BLaER1 (cell line): ENCODE measurements around the gene PTPRF.

Experiments used
- H3K27ac ChIP-seq: shearing (Covaris generic); formaldehyde crosslinking; 2 replicates; pipeline ENCODE4 v1.8.1; 2022
- H3K27me3 ChIP-seq: shearing (Covaris generic); formaldehyde crosslinking; 2 replicates; pipeline ENCODE4 v1.8.1; 2022
- H3K36me3 ChIP-seq: shearing (Covaris generic); formaldehyde crosslinking; 2 replicates; pipeline ENCODE4 v1.8.1; 2022
- H3K4me1 ChIP-seq: shearing (Covaris generic); formaldehyde crosslinking; 2 replicates; pipeline ENCODE4 v1.8.1; 2022
- H3K4me2 ChIP-seq: shearing (Covaris generic); formaldehyde crosslinking; 2 replicates; pipeline ENCODE4 v1.8.1; 2022
- H3K4me3 ChIP-seq: shearing (Covaris generic); formaldehyde crosslinking; 2 replicates; pipeline ENCODE4 v1.8.1; 2022
- H3K9ac ChIP-seq: shearing (Covaris generic); formaldehyde crosslinking; 2 replicates; pipeline ENCODE4 v1.8.1; 2022
- H3K9me3 ChIP-seq: shearing (Covaris generic); formaldehyde crosslinking; 2 replicates; pipeline ENCODE4 v1.8.1; 2022
- H4K20me1 ChIP-seq: shearing (Covaris generic); formaldehyde crosslinking; 2 replicates; pipeline ENCODE4 v1.8.1; 2022
- Cebpa-rat ChIP-seq: shearing (Covaris generic); IDR thresholded peaks from 2 replicates; pipeline ENCODE4 v1.8.1; 2022

Gene PTPRF

GRCh38 chr1:43551396-43551888, 20.8 kb downstream of the PTPRF start:
- Histone ChIP-seq H3K9me3 (no peaks in the 10 kb centered on the region), H3K27ac (no peak overlapping the region), H3K36me3 (peaks cover 38% of the 10 kb centered on the region), H4K20me1 (no peaks in the 10 kb centered on the region), H3K4me3 (no peak overlapping the region), H3K4me2 (no peak overlapping the region), H3K9ac (no peak overlapping the region), H3K4me1 (peaks cover 39% of the 10 kb centered on the region), H3K27me3 (no peaks in the 10 kb centered on the region)
- no peak for TF ChIP-seq Cebpa-rat

GRCh38 chr1:43552059-43552742, 21.5 kb downstream of the PTPRF start:
- H3K9me3 ChIP-seq, result no peaks in the 10 kb centered on the region
- H3K4me1 ChIP-seq, result peaks cover 37% of the 10 kb centered on the region
- no peaks in the 10 kb centered on the region for H4K20me1 ChIP-seq
- no peak overlapping the region for H3K4me2 ChIP-seq
- H3K36me3 ChIP-seq, result peaks cover 41% of the 10 kb centered on the region
- H3K27me3 ChIP-seq, result no peaks in the 10 kb centered on the region
- no peak overlapping the region for H3K9ac ChIP-seq
- no peak overlapping the region for H3K4me3 ChIP-seq
- TF ChIP-seq Cebpa-rat, result no peak
- no peak overlapping the region for H3K27ac ChIP-seq

DNA sequence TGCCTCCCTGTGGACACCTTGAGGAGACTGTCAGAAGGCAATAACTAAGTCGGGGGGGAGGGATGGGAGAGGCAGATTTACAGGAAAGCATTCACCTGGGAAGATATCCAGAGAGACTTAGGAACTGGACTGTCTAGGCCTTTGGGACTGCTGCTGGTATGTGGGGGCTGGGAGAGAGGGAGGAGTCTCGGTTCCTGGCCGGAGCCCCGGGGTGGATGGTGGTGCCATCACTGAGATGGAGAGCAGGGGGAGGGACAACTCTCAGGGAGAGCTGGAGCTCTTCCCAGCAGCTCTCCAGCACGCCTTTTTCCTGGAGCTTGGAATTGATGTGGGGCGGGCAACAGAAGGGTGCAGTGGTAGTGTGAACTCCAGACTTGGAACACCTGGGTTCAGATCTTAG, 22.1 kb downstream of the PTPRF start:
- no peak overlapping the region for H3K4me3 ChIP-seq
- no peak overlapping the region for H3K9ac ChIP-seq
- H3K4me1 ChIP-seq, result peaks cover 31% of the 10 kb centered on the region
- no peaks in the 10 kb centered on the region for H3K27me3 ChIP-seq
- peaks cover 42% of the 10 kb centered on the region for H3K36me3 ChIP-seq
- H3K27ac ChIP-seq, result no peak overlapping the region
- no peak for TF ChIP-seq Cebpa-rat
- H3K4me2 ChIP-seq, result no peak overlapping the region
- no peaks in the 10 kb centered on the region for H3K9me3 ChIP-seq
- no peaks in the 10 kb centered on the region for H4K20me1 ChIP-seq

GRCh38 chr1:43554444-43554992, 23.8 kb downstream of the PTPRF start:
- no peak overlapping the region for H3K4me2 ChIP-seq
- H3K36me3 ChIP-seq, result peaks cover 42% of the 10 kb centered on the region
- H4K20me1 ChIP-seq, result no peaks in the 10 kb centered on the region
- no peak overlapping the region for H3K9ac ChIP-seq
- H3K9me3 ChIP-seq, result no peaks in the 10 kb centered on the region
- H3K4me3 ChIP-seq, result no peak overlapping the region
- H3K27me3 ChIP-seq, result no peaks in the 10 kb centered on the region
- peaks cover 19% of the 10 kb centered on the region for H3K4me1 ChIP-seq
- no peak overlapping the region for H3K27ac ChIP-seq
- TF ChIP-seq Cebpa-rat, result no peak

GRCh38 chr1:43556782-43557181, 26.1 kb downstream of the PTPRF start:
- Histone ChIP-seq H3K36me3 (peaks cover 64% of the 10 kb centered on the region), H3K9me3 (no peaks in the 10 kb centered on the region), H3K27me3 (no peaks in the 10 kb centered on the region), H3K27ac (no peak overlapping the region), H3K9ac (no peak overlapping the region), H3K4me1 (peaks cover 11% of the 10 kb centered on the region; the same call in 1 of the 2 replicates), H3K4me3 (no peak overlapping the region), H4K20me1 (no peaks in the 10 kb centered on the region), H3K4me2 (no peak overlapping the region)
- TF ChIP-seq Cebpa-rat, result no peak

DNA sequence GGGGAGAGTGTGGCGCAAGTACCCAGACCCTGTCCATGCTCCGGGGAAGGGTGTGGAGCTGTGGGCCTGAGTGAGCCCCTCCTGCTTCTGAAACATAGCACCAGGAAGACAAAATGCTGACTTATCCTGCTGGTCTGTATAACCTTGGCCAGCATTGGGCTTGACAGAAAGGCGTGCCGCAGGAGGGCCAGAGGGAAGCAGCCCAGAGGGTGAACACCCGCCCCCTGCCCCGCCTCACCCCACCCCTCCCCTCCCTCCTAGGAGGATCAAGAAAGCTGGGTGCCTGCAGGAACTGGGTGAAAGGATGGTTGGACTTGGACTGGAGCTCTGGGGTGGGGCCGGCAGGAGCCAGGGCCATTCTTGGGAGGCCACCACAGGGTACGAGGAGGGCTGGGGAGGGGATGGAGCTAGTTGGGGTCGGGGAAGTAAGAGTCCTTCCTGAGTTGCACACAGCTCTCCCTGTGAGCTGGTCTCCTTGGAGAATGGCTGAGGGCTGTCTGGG, 27.1 kb downstream of the PTPRF start:
- TF ChIP-seq Cebpa-rat, result no peak
- H4K20me1 ChIP-seq, result no peaks in the 10 kb centered on the region
- peaks cover 11% of the 10 kb centered on the region; the same call in 1 of the 2 replicates for H3K4me1 ChIP-seq
- H3K4me3 ChIP-seq, result no peak overlapping the region
- no peaks in the 10 kb centered on the region for H3K27me3 ChIP-seq
- no peak overlapping the region for H3K4me2 ChIP-seq
- no peak overlapping the region for H3K27ac ChIP-seq
- H3K36me3 ChIP-seq, result peaks cover 60% of the 10 kb centered on the region
- H3K9me3 ChIP-seq, result no peaks in the 10 kb centered on the region
- no peak overlapping the region for H3K9ac ChIP-seq

- no peak for TF ChIP-seq Cebpa-rat
- Histone ChIP-seq H3K4me3 (no peak overlapping the region), H3K4me2 (no peak overlapping the region), H3K4me1 (peaks cover 11% of the 10 kb centered on the region; the same call in 1 of the 2 replicates), H4K20me1 (no peaks in the 10 kb centered on the region), H3K36me3 (peaks cover 57% of the 10 kb centered on the region), H3K9me3 (no peaks in the 10 kb centered on the region), H3K9ac (no peak overlapping the region), H3K27me3 (no peaks in the 10 kb centered on the region), H3K27ac (no peak overlapping the region)
Measured at GRCh38 chr1:43558346-43558841, 27.7 kb downstream of the PTPRF start.

DNA sequence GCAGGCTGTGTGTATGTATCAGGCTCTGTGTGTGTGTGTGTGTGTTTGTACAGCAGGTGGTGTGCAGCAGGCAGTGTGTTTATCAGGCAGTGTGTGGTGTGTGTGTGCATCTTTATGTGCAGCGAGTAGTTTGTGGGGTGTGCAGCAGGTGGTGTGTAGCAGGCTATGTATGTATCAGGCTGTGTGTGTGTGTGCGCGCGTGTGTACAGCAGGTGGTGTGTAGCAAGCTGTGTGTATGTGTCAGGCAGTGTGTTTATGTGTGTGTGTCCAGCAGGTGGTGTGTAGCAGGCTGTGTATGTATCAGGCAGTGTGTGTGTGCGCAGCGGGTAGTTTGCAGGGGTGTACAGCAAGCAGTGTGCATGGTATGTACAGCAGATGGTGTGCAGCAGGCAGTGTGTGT, 29.0 kb downstream of the PTPRF start:
- no peaks in the 10 kb centered on the region for H3K27me3 ChIP-seq

GRCh38 chr1:43560286-43560685, 29.6 kb downstream of the PTPRF start:
- no peak for TF ChIP-seq Cebpa-rat
- H3K36me3 ChIP-seq, result peaks cover 44% of the 10 kb centered on the region

More for the DNA sequence above, 29.0 kb downstream of the PTPRF start:
- Histone ChIP-seq H3K9ac (no peak overlapping the region), H3K4me2 (no peak overlapping the region), H3K27ac (no peak overlapping the region), H3K4me1 (peaks cover 8% of the 10 kb centered on the region), H3K4me3 (no peak overlapping the region), H3K9me3 (no peaks in the 10 kb centered on the region), H3K36me3 (peaks cover 47% of the 10 kb centered on the region), H4K20me1 (no peaks in the 10 kb centered on the region)
- TF ChIP-seq Cebpa-rat, result no peak

More at GRCh38 chr1:43560286-43560685, 29.6 kb downstream of the PTPRF start:
- H3K9me3 ChIP-seq, result no peaks in the 10 kb centered on the region
- no peaks in the 10 kb centered on the region for H4K20me1 ChIP-seq
- peaks cover 12% of the 10 kb centered on the region for H3K4me1 ChIP-seq
- H3K27me3 ChIP-seq, result no peaks in the 10 kb centered on the region
- H3K9ac ChIP-seq, result no peak overlapping the region
- H3K4me3 ChIP-seq, result no peak overlapping the region
- no peak overlapping the region for H3K27ac ChIP-seq
- H3K4me2 ChIP-seq, result no peak overlapping the region
